HCEC 1CT (cell line): ENCODE measurements around the gene ANGPTL2.
A peak's percentile ranks its signal among the peaks of the same experiment; 100 is the strongest.

ENCODE experiments used
- DNase-seq: peaks from one replicate; pipeline ENCODE4 v3.0.0-alpha.2; 2017

Gene ANGPTL2

DNA sequence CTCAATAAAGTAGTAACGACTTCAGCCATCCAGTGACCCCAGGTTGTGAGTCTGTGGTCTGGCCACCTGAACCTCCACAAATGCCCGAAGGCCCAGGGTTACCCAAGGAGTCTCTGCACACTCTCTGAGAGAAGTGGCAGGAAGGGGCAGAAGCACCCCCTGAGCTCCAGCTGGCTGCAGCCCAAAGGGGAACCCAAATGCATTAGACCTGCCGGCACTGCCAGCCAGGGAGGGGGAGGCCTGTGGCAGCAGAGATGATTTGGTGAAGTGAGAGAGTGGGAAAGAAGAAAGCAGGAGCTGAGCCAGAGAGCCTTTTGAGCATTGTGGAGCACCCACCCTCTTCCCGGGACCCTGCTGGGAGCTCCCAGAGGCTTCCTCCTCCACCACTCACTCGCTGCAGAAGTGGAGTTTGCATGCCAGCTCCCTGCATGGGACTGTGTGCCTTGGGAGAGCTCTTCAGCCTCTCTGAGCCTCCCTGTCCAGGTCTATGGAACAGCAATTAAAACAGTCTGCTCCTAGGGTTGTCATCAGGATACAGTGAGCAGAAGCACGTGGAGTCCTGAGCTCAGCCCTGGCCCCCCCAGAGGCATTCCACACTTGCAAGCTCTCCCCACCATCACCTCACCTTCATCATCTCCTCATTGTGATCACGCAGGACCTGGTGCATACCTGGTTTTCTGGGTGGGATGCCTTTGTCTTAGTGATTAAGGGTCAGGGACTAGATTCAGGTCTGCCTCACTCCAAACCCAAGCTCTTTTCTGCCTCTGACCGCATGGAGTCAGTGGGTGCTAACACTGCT lies 13.8 kb upstream of the ANGPTL2 start:
- no peak for DNase-seq

DNA sequence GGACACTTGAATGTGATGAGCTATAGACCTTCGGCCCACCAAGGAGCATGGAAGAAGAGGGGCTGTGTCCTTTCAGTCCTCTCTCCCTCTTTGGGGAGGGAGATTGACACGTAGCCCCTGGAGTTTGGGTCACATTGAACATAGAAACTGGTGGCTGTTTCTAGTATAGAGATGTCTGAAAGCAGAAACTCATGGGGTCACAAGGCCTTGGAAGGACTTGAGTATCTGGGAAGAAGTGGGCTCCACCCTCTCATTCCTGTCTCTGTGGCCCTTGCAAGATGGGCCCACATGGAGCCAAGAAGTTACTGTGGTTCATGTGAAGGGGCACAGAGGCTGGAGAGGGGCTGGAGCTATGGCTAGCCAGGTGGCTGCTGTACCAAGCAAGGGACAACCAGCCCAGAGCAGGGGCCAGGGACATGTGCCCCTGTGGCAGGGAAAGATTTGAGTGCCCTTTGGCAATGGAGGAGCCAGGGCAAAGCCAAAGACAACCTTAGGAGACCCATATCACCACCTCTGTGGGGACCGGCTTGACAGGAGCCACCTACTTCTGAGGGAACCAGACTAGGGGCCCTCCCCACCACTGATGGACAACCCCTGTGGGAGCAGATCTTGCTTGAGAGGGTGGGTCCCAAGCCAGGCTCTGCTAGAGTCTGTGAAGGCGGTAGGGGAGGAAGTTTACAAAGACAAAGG lies 12.8 kb upstream of the ANGPTL2 start:
- no peak for DNase-seq

DNA sequence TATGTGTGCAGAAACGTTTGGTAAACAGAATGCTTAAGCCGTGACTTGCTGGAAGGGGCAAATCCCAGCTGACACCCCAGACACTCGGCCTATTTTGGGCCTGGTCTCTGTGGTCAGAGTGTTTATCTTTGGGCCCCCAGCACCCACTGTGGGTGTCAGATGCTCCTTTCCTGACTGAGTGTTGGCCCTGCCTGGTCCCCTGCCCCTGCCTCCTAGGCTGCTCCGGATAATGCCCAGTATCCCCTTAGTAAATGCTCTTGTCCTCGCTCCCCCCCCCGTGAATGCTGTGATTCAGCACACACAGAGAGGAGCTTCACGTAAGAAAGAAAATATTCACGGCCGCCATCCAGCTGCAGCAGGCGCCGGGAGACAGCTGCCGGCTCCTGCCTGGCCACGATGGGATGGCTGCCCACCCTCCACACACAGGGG lies 11.3 kb upstream of the ANGPTL2 start:
- peak; percentile 79 for DNase-seq

DNA sequence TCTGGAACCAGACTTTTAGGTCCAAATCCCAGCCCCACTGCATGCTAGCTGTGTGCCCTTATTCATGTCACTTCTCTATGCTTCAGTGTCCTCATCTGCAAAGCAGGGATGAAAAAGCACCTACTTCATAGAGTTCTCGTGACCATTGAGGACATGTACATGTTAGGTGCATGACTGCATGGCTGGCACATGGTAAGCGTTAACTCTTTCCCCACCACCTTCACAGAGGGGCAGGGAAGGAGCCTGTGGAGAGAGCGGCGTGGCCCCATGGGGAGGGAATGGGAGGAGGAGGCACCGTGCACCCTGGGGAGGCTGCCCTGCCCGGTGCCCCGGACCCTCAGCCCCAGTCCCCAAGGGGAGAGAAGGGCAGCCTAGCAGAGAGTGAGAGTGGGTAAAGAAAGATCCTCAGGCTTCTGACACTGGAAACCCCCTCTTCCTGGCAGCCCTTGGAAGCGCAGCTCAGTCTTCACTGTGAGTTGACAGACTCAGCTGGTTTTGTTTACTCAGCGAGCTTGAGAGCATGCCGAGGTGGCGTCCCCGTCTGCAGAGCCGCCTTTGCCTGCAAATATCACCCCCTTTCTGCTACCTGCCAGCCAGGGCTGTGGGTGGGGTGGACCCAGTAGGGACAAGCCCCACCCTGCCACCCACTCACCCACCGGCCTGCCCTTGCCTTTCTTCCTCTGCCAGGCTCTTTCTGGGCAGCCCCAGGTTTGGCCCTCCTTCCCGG lies 10.6 kb upstream of the ANGPTL2 start:
- peak; percentile 40 for DNase-seq

DNA sequence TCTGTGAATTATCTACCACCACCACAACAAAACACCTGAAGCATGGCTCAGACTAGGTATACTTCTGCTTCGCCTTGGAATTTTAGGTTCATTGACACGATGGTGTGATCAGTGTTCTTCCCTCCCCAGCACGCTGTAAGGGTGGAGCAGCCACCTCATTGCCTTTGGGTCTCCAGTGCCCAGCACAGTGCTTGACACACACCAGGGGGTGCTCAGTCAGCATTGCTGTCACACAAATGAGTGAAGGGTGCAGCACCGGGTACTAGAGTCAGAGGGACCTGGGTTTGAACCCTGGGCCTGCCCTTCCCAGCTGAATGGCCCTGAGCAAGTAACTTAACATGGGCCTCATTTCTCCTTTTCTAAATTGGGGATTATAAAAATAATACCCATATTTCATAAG lies 9.9 kb upstream of the ANGPTL2 start:
- no peak for DNase-seq

DNA sequence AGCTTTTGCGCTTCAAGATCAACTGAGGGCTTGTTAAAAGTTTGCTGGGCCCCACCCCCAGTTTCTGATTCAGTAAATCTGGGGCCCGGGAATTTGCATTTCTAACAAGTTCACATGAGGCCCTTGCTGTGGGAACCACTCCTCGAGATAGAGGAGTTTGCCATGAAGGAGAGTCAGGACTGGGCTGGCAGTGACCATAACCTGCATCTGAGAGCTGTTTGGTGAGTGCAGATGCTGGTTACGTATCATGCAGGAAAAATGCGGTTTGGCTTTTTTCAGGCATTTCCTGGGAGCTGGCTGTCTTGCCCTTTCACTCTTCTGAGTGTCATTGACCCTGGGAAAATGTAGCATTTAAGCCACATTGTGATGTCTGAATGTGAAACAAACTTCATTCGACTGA lies 9.4 kb upstream of the ANGPTL2 start:
- DNase-seq, result peak; percentile 68

DNA sequence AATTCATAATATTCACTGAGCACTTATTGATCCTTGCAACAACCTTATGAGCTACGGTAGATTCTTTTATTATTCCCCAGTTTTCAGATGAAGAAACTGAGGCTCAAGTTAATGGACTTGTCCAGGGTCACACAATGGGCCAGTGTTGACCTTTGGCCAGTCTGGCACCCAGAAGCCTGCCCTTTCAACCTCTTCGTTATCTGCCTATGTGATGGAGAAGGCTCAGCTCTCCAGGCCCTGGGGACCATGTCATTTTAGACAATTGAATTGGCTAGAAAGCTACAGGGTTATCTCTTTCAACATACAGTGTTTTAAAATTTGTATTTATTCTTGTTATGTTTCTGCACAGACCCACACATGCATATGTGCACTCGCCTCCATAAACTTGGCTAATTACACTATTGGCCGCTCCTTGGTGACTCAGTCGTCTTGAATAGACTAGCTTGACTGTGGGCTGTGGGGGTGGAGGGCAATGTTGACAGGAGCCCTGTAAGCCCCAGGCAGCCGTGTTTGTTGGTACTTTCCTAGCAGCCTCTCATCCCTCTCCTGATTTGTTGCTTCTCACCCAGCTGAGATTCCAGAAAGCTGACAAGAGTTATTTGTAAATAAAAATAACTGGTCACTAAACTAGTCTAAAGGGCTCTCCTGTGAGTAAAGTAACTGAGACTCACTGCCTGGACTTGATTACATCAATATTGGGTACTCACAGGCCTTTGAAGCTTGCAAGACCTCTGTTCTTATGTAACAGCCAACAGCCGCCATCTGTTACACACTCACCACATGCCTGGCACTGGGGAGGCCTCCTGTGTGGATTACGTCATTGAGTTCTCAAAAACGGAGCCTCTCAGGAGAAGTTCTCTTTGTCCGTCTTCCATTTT lies 8.5 kb upstream of the ANGPTL2 start:
- peak; percentile 96 for DNase-seq

DNA sequence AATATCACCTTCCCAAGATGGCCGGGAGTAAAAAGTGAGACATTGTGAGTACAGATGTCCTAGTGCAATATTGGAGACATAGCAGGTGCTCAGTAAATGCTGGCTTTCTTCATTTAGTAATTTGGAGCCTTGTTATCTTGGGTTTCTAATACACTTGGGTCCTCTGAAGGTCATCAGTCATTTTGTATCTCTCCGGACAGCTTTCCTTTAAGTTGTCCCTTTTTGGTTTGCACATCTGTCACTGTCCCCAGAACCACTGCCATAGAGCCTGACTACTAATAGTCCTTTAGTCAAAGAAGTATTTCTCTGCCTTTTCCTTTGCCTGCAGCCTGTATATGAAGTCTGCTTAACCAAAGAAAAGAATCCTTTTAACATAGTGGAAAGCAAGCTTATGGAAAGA lies 7.8 kb upstream of the ANGPTL2 start:
- DNase-seq, result no peak

DNA sequence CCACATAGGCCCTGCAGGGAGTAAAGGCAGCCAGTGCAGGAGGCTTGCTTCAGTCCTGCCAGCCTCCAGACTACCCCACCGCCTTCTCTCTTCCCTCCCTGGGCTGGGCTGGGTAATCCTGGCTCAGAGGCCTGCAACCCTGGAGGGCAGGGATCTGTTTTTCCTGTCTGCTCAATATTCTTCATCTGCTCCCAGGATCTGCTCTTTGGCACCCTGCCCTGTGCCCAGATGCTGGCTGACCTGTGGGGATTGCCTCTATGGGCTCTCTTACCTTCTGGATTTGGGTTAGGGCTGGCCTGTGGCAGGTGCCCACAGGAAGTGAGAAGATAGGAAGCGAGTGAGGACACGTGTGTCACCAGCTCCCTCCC lies 7.3 kb upstream of the ANGPTL2 start:
- no peak for DNase-seq

DNA sequence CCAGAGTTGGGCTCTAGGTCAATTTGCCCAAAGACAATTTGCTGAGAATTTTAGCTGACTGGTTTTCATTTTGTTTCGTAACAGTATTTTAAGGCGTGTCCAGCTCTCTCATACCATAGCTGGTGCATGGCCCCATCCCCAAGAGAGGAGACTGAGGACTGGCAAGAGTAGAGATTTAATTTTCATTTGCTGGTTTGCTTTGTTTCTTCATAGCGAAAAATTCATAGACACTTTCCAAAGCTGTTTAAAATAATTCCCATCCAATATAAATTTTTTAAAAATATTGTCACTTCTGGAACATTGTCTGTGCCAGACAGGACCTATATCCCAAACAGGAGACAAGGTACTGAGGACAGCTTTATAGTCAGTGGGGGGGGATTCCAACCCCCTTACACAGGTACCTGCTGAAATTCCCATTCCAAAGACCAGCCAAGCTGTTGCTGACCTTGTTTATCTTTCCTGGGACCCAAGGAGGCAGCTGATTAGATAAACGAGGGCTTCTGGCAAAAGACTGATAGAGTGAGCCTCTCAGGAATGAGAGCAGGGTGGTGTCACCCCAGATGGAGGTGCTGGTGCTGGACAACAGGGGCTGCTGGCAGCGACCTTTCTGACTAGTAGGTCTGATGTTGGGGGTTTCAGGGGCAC lies 6.8 kb upstream of the ANGPTL2 start:
- no peak for DNase-seq

DNA sequence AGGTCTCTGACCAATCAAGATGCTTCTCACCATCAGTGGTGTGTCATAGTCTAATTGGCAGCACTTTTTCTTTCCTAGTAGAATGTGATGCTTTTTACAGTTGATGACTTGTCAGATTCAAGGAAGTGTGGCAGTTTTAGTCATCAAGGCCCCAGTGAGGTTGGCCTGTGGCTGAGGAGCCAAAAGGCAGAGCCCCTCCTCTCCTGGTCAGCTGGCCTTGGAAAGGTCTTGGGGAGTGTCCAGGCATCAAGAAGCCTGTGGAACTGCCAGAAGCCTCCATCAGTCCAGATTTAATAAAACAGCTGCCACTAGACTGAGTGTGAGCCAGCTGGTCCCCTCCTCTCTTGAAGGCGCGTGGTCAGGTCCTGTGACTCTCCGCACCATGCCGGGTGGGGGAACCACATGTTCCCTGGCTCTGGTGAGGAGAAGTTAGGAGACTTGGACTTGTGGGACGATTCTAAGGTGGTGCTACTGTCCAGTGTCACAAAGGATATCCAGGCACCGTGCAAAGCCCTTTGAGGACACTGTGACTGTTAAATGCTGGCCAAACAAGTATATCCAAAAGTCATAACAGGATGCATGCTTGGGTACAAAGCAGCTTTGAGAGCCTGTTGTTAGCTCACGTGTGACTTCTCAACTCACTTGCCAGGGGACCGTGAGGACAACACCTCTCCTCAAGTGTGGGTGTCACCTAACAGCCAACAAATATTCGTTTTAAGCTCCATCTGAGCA lies 6.1 kb upstream of the ANGPTL2 start:
- peak; percentile 49 for DNase-seq

DNA sequence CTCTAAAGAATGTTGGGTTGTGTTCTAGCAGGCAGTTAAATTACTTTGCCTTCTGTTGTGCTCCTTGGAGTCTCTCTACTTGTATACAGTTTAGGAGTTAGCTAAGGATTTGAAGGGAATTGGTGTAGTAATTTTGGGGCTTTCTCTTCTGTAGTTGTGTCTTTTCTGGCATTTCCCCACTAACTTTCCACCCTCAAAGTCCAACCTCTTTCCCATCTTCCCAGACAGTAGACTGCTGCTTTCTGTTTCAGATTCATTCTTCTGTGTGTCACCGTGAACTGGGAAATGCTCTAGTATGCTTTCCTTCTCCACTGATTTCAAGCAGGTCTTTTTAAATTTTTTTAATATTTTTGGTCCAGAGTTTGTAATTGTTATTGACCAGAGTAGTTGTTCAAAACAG lies 4.5 kb upstream of the ANGPTL2 start:
- no peak for DNase-seq

DNA sequence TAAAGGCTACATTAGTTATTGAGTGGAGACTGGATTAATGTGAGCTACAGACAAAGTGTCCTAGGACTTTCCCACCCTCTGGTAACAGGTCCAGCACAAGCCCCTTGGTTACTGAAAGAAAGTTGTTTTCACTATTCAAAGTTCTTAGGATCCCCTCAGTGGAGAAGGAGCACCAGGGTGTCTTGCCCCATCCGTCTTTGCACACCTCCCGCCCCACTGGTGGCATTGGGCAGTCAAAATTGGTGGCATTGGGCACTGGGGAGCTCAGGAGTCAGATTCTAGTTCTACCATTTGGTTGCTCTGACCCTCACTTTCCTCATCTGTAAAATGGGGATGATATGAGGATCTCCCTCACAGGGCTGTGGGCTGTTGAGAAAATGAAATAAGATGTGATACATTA lies 2.4 kb upstream of the ANGPTL2 start:
- DNase-seq, result no peak

DNA sequence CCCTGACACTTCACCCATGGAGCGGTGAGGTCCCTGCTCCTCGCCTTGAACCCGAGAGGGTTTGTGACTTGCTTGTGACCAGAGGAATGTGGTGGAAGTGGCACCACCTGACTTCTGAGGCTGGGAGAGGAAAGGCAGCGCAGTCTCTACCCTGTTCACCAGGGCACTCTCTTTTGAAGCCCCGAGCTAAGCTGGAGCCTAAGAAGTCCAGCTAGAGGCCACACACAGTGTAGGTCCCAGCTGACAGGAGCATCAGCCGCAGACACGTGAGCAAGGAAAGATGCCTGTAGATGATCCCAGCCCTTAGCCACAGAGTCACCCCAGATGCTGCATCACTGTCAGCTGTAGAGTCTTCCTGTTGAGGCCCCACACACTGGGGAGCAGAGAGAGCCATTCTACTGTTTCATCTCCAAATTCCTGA lies 1.7 kb upstream of the ANGPTL2 start:
- DNase-seq, result no peak

DNA sequence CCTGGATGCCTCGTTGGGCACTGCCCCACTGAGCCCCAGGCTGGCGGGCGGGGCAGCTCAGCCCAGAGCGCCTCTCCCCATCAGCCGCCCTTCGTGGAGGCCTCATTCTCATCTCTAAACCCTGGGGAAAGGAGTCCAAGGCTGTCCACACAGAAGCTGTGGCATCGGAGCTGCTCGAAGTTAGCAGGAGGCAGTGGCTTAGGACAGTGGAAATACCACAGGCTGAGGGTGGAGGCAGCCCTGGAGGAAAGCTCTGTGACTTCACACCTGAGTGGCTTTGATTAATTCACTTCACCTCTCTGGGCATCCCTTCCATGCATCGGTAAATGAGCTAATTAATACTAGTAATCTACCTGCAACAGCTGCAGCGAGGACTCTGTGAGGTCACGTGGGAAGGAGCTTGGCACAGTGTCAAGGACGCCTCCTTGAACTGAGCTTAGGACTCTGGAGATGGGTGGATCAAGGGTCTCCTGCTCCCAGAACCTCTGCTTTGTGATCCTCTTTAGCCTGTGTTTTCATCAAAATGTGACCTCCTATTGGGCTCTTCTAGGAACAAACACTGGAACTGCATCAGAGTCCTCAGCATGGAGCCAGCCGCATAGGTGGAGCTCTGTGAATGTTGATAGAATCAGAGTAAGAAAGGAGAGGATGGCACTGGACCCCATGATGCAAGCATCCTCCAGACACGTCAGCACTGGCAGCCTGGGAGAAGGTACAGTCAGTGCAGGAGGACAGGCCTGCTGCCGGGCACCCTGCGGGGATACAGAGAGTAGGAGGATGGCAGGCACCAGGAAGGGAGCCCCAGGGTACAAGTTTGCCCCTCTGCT lies 842 bp upstream of the ANGPTL2 start:
- no peak for DNase-seq

DNA sequence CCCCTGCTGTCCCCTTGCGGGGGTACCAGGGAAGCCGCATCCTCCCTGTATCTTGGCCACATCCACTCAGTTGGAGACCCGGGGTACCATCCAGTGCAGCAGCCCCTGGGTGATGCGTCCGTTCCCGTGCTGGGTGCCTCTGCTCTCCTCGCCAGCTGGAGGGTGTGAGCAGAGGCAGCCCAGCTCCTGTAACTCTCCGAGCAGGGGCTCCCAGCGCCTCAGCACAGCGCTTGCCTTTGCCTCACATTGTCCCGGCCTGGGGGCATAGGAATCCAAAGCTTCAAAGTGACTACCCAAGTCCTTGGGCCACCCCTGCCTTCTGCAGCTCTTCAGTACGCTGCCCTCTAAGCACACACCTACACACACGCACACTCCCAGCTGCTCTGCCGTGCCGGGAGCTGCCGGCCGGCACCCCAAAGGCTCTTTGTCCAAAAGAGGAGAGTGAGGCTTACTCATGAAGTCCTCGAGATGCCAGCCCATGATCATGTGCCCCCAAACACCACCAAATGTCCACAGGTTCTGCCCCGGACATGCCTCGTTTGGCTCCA lies 733 bp downstream of the ANGPTL2 start:
- peak; percentile 30 for DNase-seq

DNA sequence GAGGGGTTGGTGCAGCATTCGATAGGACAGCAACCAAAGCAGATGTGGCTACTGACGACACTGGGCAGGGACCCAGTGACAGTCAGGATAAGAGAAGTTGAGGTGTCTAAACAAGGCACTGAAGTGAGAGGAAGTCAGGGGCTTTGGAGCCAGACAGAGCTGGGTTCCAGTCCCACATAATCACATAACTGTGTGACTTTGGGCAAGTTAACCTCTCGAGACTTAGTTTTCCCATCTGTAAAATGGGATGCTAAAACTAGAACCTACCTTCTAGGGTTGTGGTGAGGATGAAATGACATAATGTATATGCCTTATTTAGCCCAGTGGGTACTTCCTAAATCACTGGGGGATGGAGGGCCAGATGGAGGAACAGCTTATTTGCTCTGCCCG lies 3.1 kb downstream of the ANGPTL2 start:
- DNase-seq, result no peak

DNA sequence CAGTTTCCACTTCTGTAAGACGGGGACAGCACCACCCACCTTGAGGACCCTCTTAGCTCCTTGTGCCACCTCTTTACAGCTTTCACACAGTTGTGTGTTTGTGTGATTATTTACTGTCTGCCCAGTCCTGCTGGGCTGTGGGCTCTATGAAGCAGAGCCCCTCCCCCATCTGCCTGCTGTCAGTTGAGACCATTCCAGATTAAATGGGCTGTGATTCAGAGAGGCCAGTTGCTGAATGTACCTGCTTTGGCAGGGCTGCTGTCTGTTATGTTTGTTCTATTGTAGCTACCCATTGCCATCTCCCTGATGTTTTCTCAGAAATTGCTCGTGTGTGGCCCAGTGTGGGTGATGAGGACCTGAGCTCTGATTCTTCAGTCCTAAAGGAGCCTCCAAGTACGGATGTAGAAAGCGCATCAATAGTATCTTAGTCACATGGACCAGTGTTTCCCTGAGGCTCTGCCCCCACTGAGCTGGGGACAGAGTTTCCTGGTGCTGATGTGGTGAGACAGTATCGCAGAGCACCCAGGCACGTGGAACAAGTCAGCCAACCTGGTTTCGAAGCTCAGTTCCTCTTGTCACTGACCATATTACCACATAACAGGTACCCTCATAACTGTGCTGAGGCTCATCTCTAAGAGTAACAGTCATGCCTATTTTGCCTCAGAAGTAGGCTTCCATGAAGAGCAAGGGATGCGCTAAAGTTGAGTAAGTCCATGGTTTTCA lies 3.7 kb downstream of the ANGPTL2 start:
- DNase-seq, result no peak

DNA sequence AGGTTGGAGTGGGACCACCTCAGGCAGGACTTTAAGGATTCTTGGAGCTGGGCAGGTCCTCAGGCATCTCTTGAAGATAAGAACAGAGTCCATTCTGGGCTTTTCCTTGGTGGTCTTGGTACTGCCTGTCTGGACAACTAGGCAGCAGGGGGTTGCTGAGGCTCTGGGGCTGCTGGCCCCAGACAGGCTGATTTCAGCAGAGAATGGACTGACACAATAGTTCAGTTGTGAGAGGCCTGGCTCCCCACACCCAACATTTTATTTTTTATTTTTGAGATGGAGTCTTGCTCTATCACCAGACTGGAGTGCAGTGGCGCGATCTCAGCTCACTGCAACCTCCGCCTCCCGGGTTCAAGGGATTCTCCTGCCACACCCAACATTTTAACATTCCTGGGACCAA lies 4.6 kb downstream of the ANGPTL2 start:
- no peak for DNase-seq

DNA sequence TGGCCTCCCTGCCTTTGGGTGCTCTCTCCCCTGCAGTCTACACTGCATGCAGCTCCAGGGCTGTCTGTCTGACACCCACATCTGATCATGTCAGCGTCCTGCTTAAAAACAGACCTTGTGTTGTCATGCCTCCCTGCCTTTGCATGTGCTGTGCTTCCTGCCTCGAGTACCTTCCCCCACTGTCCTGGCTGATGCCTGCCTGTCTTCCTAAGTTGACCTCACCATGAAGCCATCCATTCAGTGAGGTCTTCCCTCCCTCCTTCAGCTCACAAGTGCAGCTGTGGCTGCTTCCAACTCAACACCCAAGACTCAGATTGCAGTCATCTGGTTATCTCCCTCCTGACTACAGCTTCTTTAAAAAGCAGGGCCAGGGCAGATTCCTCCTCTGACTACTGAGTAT lies 5.5 kb downstream of the ANGPTL2 start:
- no peak for DNase-seq
